Panc1 (cell line): Measurements from ENCODE around the gene SLC9A1. TPM values are rescaled to one million over a fixed set of nuclear protein-coding genes. Genes with fewer than 3 reads are reported as not detected.
"Not testable (repeated sequence)": the region's sequence is repeated elsewhere in the genome, so short reads cannot be mapped to it uniquely, and the experiment has no call there.

Experiments used
- ATAC-seq: fragments of 200-7000 bp; cut with Tn5 transposase; 2 replicates; pipeline ENCODE4 v1.9.1; 2020; ENCODE audit warnings: mild to moderate bottlenecking, moderate library complexity
- BruUV-seq: library from RNA; stranded (reverse); fragments of 400-500 nt; replicated peaks from 2 replicates; lab custom pipeline; 2021; lab: Mats Ljungman, UMichigan
- CTCF ChIA-PET: fragments of 300-600 bp; sonication (Branson Sonifier 250); formaldehyde crosslinking; loops from one replicate; lab custom pipeline; 2022; ENCODE audit warnings: antibody characterized with exemption; lab: Charles Lee
- POLR2A ChIA-PET: fragments of 300-600 bp; sonication (Branson Sonifier 250); formaldehyde crosslinking; loops from one replicate; lab custom pipeline; 2022; ENCODE audit warnings: antibody characterized with exemption; lab: Charles Lee
- DNase-seq: peaks from one replicate; pipeline ENCODE4 v3.0.0-alpha.2; 2010; ENCODE audit warnings: low read depth, low spot score
- H3K27ac ChIP-seq: 2 replicates; pipeline ENCODE4 v1.5.1; 2011; ENCODE audit warnings: mild to moderate bottlenecking, low read length, inconsistent platforms
- H3K27me3 ChIP-seq: fragments of 200-500 bp; sonication (Bioruptor generic); 2 replicates; pipeline ENCODE4 v1.6.0; 2014; ENCODE audit warnings: low read length, inconsistent platforms; ENCODE audit not compliant: control insufficient read depth, insufficient read depth
- H3K36me3 ChIP-seq: fragments of 200-500 bp; sonication (Bioruptor generic); 2 replicates; pipeline ENCODE4 v1.5.1; 2014; ENCODE audit warnings: inconsistent platforms, mild to moderate bottlenecking, low read length, moderate library complexity; ENCODE audit not compliant: control insufficient read depth, insufficient read depth
- H3K4me1 ChIP-seq: 2 replicates; pipeline ENCODE4 v1.5.1; 2011; ENCODE audit warnings: inconsistent platforms, mild to moderate bottlenecking, low read length, moderate library complexity; ENCODE audit not compliant: control insufficient read depth, insufficient read depth
- H3K4me3 ChIP-seq, 2 experiments: 2 replicates each; pipeline ENCODE4 v1.5.1; 2011 to 2012; ENCODE audit warnings: low read depth in 2 of 2, low read length in 2 of 2, mild to moderate bottlenecking in 2 of 2, inconsistent platforms in 1 of 2, moderate library complexity in 1 of 2
- H3K9me3 ChIP-seq: fragments of 200-500 bp; sonication (Bioruptor generic); 2 replicates; pipeline ENCODE4 v1.5.1; 2014; ENCODE audit warnings: low read depth, mild to moderate bottlenecking, inconsistent platforms, low read length, moderate library complexity; ENCODE audit not compliant: control insufficient read depth, insufficient read depth
- POLR2AphosphoS5 ChIP-seq: IDR thresholded peaks from 2 replicates; pipeline ENCODE4 v1.6.1; 2012; ENCODE audit warnings: mild to moderate bottlenecking, low read depth, low read length, moderate library complexity
- SIN3A ChIP-seq: IDR thresholded peaks from 2 replicates; pipeline ENCODE4 v1.6.1; 2012; ENCODE audit warnings: low read depth, mild to moderate bottlenecking, low read length, moderate library complexity, borderline replicate concordance; ENCODE audit not compliant: insufficient read depth
- TCF7L2 ChIP-seq: IDR thresholded peaks from 2 replicates; pipeline ENCODE4 v1.6.1; 2011; ENCODE audit warnings: mild to moderate bottlenecking, low read depth, low read length, inconsistent platforms
- in situ Hi-C: cut with HindIII; loops from 2 replicates; pipeline ENCODE4 v1.10.0; 2016; ENCODE audit warnings: low sequenced_read_pairs, low pct_unique_long_range_greater_than_20kb
- intact Hi-C: fragments of 100-400 bp; cut with micrococcal nuclease; formaldehyde crosslinking; loops from one replicate; pipeline ENCODE4 v1.10.0; 2022; ENCODE audit not compliant: unreplicated experiment
- total RNA-seq: library from RNA; stranded (reverse); gene quantifications from one replicate; pipeline ENCODE4 v1.2.1, GENCODE V29; 2021; ENCODE audit not compliant: unreplicated experiment
- TF ChIP-seq, protein P1 (sequence below), 2 experiments: IDR thresholded peaks; 2 replicates each; pipeline ENCODE4 v1.6.1; 2011 to 2012; ENCODE audit warnings: low read depth in 2 of 2, control low read depth in 1 of 2, low read length in 1 of 2, mild to moderate bottlenecking in 1 of 2, moderate library complexity in 1 of 2; ENCODE audit not compliant: insufficient read depth in 1 of 2
- TF ChIP-seq, protein P2 (sequence below): fragments of 450-650 bp; IDR thresholded peaks from 2 replicates; pipeline ENCODE4 v1.5.1; 2017; ENCODE audit warnings: mild to moderate bottlenecking

The SLC9A1 gene
- total RNA-seq, 1 experiment from 2014 or later = 31.3 TPM

- TF ChIP-seq TCF7L2 = no peak
- in situ Hi-C loops = no loop called here
- no peaks in the 10 kb centered on the region for H3K36me3 ChIP-seq
- DNase-seq (no peak), ATAC-seq (no peak)
- intact Hi-C loops = no loop called here
- H3K9me3 ChIP-seq = no peaks in the 10 kb centered on the region
- BruUV-seq = no TSS peak
- H3K4me1 ChIP-seq = no peaks in the 10 kb centered on the region
- H3K4me3 ChIP-seq = no peak overlapping the region
- POLR2A ChIA-PET = no interaction called here
- CTCF ChIA-PET = no interaction called here
- H3K27me3 ChIP-seq = no peaks in the 10 kb centered on the region
- H3K27ac ChIP-seq = no peak overlapping the region
Observed at GRCh38 chr1:27193194-27193593, 38.3 kb upstream of the SLC9A1 start.

GRCh38 chr1:27192039-27192529 lies 37.2 kb upstream of the SLC9A1 start:
- Histone ChIP-seq H3K27me3 (no peaks in the 10 kb centered on the region), H3K9me3 (no peaks in the 10 kb centered on the region), H3K27ac (no peak overlapping the region), H3K4me3 (no peak overlapping the region), H3K36me3 (no peaks in the 10 kb centered on the region), H3K4me1 (no peaks in the 10 kb centered on the region)
- in situ Hi-C loops (no loop called here), intact Hi-C loops (no loop called here)
- ChIA-PET POLR2A (no interaction called here), CTCF (no interaction called here)
- TF ChIP-seq, protein P1, sequence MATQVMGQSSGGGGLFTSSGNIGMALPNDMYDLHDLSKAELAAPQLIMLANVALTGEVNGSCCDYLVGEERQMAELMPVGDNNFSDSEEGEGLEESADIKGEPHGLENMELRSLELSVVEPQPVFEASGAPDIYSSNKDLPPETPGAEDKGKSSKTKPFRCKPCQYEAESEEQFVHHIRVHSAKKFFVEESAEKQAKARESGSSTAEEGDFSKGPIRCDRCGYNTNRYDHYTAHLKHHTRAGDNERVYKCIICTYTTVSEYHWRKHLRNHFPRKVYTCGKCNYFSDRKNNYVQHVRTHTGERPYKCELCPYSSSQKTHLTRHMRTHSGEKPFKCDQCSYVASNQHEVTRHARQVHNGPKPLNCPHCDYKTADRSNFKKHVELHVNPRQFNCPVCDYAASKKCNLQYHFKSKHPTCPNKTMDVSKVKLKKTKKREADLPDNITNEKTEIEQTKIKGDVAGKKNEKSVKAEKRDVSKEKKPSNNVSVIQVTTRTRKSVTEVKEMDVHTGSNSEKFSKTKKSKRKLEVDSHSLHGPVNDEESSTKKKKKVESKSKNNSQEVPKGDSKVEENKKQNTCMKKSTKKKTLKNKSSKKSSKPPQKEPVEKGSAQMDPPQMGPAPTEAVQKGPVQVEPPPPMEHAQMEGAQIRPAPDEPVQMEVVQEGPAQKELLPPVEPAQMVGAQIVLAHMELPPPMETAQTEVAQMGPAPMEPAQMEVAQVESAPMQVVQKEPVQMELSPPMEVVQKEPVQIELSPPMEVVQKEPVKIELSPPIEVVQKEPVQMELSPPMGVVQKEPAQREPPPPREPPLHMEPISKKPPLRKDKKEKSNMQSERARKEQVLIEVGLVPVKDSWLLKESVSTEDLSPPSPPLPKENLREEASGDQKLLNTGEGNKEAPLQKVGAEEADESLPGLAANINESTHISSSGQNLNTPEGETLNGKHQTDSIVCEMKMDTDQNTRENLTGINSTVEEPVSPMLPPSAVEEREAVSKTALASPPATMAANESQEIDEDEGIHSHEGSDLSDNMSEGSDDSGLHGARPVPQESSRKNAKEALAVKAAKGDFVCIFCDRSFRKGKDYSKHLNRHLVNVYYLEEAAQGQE (IDR thresholded peaks at IDR 0.05; ENCODE audit: insufficient read depth in 1 of 2, low read depth in 2 of 2, low read length in 1 of 2) = no peak
- TF ChIP-seq POLR2AphosphoS5 (no peak), SIN3A (no peak), TCF7L2 (no peak)
- TF ChIP-seq, protein P2, sequence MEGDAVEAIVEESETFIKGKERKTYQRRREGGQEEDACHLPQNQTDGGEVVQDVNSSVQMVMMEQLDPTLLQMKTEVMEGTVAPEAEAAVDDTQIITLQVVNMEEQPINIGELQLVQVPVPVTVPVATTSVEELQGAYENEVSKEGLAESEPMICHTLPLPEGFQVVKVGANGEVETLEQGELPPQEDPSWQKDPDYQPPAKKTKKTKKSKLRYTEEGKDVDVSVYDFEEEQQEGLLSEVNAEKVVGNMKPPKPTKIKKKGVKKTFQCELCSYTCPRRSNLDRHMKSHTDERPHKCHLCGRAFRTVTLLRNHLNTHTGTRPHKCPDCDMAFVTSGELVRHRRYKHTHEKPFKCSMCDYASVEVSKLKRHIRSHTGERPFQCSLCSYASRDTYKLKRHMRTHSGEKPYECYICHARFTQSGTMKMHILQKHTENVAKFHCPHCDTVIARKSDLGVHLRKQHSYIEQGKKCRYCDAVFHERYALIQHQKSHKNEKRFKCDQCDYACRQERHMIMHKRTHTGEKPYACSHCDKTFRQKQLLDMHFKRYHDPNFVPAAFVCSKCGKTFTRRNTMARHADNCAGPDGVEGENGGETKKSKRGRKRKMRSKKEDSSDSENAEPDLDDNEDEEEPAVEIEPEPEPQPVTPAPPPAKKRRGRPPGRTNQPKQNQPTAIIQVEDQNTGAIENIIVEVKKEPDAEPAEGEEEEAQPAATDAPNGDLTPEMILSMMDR = no peak
- DNase-seq (peak; percentile 58), ATAC-seq (0 out of 2 replicates have a peak, but pooled peaks have one; percentile 73)
- no TSS peak for BruUV-seq

DNA sequence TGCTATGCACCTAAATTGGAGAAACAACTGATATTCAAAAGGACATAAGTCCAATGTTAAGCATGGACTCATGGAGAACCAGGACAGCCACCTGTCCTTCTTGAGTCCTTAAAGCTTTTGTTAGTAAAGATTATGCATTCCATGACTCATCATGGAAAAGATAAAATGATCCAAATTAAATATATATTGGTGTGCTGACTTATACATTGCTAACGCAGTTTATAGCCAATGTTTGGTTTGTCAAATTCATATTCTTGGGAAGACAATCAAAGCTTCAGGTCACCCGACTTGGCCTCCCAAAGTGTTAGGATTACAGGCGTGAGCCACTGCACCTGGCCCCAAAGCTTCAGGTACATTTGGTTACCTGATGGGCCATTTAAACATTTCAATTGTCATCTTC lies 29.7 kb upstream of the SLC9A1 start:
- H3K27me3 ChIP-seq, BruUV-seq, H3K27ac ChIP-seq, CTCF ChIA-PET, H3K36me3 ChIP-seq, ATAC-seq, in situ Hi-C loops, intact Hi-C loops, H3K4me3 ChIP-seq, DNase-seq, POLR2A ChIA-PET, H3K4me1 ChIP-seq: not testable (repeated sequence)
- peaks cover 16% of the 10 kb centered on the region; the same call in 1 of the 2 replicates for H3K9me3 ChIP-seq
